Measurements from ENCODE around the gene LITAF.
"Not testable (repeated sequence)": the region's sequence is repeated elsewhere in the genome, so short reads cannot be mapped to it uniquely, and the experiment has no call there.

The LITAF gene

DNA sequence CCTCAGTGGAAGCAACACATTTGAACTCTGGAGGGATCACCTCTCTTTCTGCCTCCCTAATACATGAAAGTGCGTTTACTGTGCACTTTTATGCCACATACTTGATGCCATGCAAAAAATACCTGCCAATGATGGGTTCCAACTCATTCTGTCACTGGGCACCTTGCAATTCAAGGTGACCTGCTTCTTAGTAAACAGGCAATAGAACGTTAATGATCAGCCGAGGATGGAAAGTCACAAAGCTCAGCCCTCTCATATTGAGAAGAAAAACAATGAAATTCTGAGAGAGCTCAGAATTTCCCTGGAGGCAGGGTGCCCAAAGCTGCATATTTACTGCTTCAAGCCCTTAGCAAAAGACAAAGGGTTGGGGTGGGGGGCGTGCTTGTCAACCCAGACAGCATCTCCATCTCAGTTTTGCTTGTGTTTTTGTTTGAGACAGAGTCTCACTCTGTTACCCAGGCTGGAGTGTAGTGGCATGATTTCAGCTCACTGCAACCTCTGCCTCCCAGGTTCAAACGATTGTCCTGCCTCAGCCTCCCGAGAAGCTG is 23.2 kb downstream of the LITAF start:
- DNase-seq (ENCODE audit: low read depth) = no peak
- TF ChIP-seq, protein P1, sequence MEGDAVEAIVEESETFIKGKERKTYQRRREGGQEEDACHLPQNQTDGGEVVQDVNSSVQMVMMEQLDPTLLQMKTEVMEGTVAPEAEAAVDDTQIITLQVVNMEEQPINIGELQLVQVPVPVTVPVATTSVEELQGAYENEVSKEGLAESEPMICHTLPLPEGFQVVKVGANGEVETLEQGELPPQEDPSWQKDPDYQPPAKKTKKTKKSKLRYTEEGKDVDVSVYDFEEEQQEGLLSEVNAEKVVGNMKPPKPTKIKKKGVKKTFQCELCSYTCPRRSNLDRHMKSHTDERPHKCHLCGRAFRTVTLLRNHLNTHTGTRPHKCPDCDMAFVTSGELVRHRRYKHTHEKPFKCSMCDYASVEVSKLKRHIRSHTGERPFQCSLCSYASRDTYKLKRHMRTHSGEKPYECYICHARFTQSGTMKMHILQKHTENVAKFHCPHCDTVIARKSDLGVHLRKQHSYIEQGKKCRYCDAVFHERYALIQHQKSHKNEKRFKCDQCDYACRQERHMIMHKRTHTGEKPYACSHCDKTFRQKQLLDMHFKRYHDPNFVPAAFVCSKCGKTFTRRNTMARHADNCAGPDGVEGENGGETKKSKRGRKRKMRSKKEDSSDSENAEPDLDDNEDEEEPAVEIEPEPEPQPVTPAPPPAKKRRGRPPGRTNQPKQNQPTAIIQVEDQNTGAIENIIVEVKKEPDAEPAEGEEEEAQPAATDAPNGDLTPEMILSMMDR (IDR thresholded peaks at IDR 0.05; ENCODE audit: low read depth, low read length, missing control alignments) = no peak
- H3K4me3 ChIP-seq (ENCODE audit: low read depth, low read length) = no peak overlapping the region

DNA sequence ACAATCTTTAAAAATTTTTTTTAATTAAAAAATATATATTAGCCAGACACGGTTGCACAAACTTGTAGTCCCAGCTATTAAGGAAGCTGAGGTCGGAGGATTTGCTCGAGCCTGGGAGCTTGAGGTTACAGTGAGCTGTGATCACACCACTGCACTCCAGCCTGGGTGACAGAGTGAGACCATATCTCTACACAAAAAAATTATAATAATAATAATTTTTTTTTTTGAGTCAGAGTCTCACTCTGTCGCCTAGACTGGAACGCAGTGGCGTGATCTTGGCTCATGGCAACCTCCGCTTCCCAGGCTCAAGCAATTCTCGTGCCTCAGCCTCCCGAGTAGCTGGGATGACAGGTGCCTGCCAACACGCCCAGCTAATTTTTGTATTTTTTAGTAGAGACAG is 23.8 kb downstream of the LITAF start:
- no peak overlapping the region for H3K4me3 ChIP-seq (ENCODE audit: low read depth, low read length)
- TF ChIP-seq, protein P1 (IDR thresholded peaks at IDR 0.05; ENCODE audit: low read depth, low read length, missing control alignments) = no peak
- no peak for DNase-seq (ENCODE audit: low read depth)

DNA sequence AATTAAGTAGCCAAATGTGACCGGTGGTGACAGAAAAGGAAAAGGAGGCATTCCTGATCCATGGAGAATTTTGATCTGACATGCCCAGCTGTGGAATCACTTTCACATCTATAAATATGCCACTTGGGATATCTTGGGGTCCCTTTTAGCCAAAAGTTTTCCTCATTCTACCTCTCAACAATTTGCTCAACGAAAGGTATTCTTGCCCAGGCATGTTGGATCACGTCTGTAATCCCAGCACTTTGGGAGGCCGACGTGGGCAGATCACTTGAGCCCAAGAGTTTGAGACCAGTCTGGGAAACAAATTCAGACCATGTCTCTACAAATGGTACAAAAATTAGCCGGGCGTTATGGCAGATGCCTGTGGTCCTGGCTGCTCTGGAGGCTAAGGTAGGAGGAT is 24.3 kb downstream of the LITAF start:
- no peak overlapping the region for H3K4me3 ChIP-seq (ENCODE audit: low read depth, low read length)
- TF ChIP-seq, protein P1 (IDR thresholded peaks at IDR 0.05; ENCODE audit: low read depth, low read length, missing control alignments) = no peak
- DNase-seq (ENCODE audit: low read depth) = no peak

DNA sequence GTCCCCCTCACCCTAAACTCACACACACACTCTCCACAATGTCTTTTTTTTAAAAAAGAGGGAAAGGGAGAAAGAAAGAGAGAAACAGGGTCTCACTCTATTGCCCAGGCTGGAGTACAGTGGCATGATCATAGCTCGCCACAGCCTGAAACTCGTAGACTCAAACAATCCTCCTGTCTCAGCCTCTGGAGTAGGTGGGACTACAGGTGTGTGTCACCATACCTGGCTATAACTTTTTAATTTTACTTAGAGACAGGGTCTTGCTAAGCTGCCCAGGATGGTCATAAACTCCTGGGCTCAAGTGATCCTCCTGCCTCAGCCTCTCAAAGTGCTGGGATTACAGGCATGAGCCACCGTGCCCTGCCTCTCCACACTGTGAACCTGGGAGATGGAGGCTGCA is 24.9 kb downstream of the LITAF start:
- no peak overlapping the region for H3K4me3 ChIP-seq (ENCODE audit: low read depth, low read length)
- no peak for DNase-seq (ENCODE audit: low read depth)
- TF ChIP-seq, protein P1 (IDR thresholded peaks at IDR 0.05; ENCODE audit: low read depth, low read length, missing control alignments) = no peak

DNA sequence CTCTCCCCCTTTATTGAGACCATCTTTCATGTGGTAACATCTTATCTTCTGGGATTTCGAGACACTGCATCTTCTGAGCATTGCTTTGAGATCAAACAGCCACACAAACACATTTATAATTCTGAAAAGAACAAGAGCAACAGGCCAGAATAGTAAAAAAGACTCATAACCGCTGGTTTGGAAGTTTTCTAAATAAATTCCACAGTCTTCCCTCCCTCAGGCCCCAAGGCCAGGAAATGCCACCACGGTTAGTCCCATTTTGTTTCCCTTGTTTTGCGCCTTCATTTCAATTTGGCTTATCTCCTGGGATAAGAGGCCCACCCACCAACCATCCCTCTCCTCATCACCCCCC is 25.3 kb downstream of the LITAF start:
- TF ChIP-seq, protein P1 (IDR thresholded peaks at IDR 0.05; ENCODE audit: low read depth, low read length, missing control alignments) = no peak
- no peak for DNase-seq (ENCODE audit: low read depth)
- H3K4me3 ChIP-seq (ENCODE audit: low read depth, low read length) = no peak overlapping the region

DNA sequence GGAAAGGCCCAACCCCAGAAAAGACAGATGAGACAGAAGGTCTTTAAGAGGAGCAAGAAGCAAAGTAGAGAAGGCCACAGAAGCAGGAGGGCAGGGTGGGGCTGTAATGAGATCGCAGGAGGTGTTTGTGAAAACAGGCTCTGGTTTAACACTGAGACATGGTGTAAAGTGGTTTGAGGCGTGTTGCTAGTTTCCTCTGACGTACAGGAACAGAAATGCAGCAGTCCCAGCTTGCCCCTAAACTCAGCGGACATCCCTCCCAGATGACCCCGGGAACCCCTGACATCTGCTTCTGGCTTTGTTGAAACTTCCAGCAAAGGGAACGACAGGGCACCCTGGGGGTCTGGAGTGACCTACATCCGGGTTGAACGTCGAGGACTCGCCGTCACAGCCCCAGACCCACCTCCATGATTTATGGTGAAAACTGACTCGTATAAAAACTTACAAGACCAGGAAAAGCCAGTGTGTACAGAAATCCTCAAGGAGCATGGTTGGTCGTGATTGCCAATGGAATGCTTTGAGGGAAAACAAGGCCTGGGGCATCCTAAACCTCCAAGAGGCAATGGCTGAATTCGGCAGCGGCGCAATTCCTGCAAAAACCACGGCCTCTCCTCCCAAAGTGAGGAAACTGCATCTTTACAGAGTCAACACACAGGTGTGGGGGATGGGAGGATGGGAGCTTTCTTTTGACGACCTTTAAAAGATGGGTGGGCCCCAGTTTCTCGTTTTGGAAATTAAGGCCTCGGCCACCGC is 25.8 kb downstream of the LITAF start:
- no peak overlapping the region for H3K4me3 ChIP-seq (ENCODE audit: low read depth, low read length)
- TF ChIP-seq, protein P1 (IDR thresholded peaks at IDR 0.05; ENCODE audit: low read depth, low read length, missing control alignments) = no peak
- no peak for DNase-seq (ENCODE audit: low read depth)

DNA sequence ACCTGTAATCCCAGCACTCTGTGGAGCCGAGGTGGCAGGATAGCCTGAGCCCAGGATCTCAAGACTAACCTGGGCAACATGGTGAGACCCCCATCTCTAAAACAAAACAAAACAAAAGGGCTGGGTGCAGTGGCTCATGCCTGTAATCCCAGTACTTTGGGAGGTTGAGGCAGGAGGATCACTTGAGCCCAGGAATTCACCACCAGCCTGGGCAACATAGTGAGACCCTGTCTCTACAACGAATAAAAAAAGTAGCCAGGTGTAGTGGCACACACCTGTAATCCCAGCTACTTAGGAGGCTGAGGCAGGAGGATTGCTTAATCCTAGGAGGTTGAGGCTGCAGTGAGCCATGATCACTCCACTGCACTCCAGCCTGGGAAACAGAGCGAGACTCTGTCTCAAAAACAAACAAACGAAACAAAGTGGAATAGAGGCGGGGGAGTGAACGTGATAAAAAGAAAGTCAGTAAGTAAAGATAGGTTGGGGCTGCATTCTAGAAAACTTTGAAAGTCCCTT is 28.4 kb downstream of the LITAF start:
- not testable (repeated sequence) for H3K4me3 ChIP-seq (ENCODE audit: low read depth, low read length); DNase-seq (ENCODE audit: low read depth)

All from GM12864 (cell line).